GM18511 (cell line): Measurements from ENCODE around the gene KCNT1.

ENCODE experiments used
- ATAC-seq: cut with Tn5 transposase; IDR thresholded peaks from one replicate; pipeline ENCODE4 v1.9.1; 2021; ENCODE audit warnings: mild to moderate bottlenecking, moderate library complexity; ENCODE audit not compliant: unreplicated experiment

KCNT1 gene

DNA sequence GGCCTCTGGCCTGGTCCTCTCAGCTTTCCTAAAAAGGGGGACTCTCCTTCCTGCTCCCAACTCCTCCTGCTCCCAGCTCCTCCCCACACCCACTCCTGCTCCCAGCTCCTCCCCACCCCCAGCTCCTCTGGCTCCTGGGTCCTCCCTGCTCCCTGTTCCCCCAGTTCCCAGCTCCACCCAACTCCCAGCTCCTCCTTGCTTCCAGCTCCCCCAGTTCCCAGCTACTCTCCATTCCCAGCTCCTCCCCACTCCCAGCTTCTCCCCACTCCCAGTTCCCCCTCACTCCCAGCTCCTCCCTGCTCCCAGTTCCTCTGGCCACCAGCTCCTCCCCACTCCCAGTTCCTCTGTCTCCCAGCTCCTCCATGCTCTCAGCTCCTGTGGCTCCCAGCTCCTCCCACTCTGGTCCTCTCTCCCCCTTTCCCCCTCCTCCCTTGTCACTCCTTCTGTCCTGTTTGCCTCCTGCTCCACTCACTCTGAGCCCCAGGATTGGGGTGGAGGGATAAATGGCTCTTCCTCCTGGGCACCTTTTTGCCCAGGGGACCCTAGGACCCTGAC, 75.7 kb downstream of the KCNT1 start:
- ATAC-seq: no peak

DNA sequence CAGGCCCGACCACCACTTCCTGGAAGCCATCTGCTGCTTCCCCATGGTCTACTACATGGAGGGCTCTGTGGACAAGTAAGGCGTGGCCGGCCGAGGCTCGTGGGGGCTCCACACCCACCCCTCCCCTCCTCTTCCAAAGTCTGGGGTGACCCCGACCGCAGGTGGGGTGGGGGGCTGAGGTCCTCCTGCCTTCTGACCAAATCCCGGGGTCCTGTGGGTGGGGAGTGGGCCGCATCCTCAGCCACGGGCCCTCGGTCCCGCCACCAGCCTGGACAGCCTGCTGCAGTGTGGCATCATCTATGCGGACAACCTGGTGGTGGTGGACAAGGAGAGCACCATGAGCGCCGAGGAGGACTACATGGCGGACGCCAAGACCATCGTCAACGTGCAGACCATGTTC, 76.4 kb downstream of the KCNT1 start:
- ATAC-seq: no peak

- ATAC-seq: no peak
These were observed 77.6 kb downstream of the KCNT1 start for GRCh38 chr9:135779571-135779970.

DNA sequence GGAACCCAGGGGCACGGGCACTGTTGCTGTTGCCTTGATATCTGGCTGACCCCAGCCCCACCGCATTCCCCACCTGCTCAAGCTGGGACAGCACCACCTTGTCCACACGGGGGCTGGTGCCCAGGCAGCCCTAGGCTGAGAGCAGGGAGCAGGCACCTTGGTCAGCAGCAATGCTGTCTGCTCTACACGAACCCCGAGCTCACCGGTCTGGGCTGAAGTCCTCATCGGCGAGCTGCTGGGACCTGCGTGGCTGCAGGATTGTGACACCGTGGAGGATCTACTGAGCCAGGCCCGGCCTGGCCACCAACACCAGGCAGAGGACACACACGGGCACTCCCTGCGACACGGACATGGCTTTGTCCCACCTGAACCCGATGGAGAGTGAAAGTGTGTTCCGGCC, 78.1 kb downstream of the KCNT1 start:
- ATAC-seq: no peak

DNA sequence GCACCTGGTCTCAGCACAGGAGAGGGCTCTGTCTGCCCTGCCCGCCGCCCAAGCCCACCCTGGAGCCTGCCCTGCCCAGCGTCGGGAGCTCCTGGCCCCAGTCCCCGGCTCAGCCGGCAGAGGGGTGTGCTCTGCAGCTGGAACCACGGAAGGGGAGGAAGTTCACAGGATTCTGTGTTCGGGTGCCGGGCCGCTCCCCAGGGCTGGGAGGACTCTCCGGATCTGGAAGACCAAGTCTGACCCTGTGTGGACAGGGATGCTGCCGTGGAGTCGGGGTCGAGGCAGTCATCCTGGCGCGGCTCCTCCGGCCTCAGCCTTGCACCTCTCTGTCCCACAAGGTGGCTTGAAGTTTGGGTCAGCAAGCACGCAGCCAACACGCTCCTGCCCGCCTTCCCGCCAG, 78.6 kb downstream of the KCNT1 start:
- ATAC-seq: no peak

DNA sequence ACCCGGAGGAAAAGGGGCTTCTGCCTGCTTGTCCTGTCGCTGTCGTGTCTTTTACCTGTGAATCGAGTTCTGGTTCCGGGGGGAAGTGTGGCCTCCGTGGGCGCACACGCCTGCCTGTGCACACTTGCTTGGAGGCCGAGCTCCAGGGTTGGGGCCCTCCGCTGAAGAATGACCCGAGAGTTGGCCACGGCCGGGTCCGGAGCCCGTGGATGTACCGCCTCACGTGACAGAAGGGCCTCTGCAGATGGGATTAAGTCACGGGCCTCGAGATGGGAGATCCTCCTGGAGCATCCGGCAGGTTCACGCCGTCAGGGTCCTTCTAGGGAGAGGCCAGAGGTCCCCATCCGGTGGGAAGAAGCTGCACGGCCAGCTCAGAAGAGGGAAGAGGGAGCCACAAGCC, 81.0 kb downstream of the KCNT1 start:
- no peak for ATAC-seq

GRCh38 chr9:135783540-135784245, 81.7 kb downstream of the KCNT1 start:
- no peak for ATAC-seq

DNA sequence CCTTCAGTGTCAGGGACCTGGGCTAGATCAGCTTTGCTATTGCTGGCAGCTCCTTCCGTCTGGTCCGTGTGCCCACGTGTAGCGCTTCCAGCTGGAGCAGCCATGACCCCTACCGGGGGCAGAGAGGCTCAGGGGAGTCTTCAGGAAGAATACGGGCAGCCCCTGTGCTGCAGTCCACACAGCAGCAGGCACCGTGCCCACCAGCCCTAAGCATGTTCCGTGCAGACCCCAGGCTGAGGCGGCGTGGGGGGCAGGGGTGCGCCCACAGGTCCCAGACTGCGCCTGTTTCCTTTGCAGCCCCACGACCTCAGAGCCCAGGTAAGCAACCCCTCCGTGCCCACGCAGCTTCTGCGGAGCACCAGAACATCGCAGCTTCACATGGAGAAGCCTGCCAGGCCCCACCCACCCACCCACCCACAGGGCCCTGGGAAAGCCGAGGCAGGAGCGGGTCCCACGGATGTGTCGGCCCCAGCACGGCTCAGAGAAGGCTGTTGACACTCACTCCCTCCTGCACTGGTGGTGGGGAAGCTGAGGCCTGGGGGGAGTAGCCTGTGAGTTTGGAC, 83.1 kb downstream of the KCNT1 start:
- no peak for ATAC-seq

DNA sequence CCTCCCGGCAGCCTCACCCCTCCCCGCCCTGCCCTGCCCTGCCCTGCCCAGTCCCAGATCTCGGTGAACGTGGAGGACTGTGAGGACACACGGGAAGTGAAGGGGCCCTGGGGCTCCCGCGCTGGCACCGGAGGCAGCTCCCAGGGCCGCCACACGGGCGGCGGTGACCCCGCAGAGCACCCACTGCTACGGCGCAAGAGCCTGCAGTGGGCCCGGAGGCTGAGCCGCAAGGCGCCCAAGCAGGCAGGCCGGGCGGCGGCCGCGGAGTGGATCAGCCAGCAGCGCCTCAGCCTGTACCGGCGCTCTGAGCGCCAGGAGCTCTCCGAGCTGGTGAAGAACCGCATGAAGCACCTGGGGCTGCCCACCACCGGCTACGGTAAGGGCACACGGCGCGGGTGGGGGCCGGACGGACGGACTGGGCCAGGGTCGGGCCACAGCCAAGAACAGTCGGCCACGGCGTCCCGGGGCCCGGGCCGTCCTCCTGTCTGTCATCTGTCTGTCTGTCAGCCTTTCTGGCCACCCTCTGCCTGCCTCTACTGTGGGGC, 84.2 kb downstream of the KCNT1 start:
- ATAC-seq: no peak

DNA sequence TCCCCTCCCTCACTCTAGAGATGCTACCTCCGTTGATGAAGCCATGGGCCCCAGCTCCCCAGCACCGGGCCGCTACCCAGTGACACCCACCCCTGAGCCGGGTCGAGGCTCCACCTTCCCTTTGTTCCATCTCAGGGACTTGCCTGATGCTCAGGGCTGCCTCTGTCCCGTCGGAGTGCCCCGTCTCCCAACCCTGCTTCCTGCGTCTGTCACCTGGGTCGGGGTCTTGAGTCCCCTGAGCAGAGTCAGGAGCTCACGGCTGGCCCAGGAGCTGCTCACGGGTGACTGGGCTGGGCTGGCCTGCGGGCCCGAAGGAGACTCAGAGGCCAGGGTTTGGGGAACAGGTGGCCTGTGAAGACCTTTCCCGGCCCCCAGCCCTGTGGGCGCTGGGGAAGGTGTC, 85.3 kb downstream of the KCNT1 start:
- no peak for ATAC-seq

DNA sequence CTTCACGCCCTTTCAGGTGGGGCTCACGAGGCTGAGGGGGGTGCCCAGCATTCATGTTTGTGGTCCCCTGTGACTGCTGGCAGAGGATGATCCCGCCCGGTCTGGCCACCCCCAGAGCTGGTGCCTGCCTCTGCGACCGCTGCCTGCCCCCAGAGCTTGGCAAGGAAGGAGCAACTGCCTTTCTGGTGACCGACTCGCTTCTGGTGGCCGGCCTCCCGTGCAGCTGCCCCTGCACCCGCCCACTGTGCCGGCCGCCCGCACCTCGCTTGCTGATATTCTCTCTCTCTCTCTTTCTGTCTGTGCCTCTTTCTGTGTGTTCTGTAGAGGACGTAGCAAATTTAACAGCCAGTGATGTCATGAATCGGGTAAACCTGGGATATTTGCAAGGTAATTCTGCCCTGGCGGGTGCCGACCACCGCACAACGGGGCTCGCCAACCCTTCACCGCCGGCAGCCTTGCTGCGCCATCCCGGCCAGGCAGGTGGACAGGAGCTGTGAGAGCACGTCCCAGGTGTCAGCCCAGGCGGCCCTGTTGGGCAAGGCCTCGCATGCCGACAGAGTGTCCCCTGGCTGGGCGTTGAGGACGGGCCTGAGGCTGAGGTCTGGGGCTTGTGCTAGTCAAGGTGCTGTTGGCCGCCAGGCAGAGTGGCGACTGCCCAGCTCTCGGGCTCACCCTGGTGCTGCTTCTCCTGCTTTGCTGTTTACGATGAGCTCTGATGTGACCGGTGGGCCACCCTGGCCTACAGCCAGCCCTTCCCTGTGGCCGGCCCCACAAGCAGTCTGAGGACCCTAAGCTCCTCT, 86.0 kb downstream of the KCNT1 start:
- ATAC-seq: no peak

DNA sequence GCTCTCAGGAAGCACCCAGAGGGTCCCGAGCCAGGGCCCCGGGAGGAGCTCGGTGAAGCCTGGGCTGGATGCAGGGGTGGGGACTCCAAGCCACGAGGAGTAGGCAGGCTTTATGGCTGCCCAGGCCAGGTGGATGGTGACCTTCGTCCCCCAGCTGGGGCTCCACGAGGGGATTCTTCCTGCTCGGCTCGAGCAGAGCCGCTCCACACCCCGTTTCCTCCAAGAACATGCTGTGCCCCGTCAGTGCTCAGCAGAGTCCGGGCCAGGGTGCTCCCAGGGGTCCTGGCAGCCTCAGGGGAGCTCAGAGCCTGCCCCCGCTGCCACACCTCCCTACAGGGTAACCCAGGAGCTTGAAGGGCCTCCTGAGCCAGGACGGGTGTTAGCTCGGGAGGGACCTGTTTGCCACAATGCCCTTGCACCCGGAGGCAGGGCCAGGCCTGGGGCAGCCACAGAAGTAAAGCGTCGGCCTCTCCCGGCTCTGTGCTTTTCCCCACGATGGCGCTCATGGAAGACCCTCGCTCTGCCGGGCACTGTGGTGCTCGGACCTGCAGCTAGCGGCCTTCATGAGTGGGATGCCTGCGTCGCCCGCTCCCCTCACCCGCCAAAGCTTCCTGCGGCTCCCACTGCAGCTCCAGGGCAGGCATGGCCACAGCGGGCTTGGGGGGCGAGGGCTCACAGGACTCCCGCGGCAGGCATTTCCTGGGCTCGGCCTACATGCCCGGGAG, 86.8 kb downstream of the KCNT1 start:
- no peak for ATAC-seq

DNA sequence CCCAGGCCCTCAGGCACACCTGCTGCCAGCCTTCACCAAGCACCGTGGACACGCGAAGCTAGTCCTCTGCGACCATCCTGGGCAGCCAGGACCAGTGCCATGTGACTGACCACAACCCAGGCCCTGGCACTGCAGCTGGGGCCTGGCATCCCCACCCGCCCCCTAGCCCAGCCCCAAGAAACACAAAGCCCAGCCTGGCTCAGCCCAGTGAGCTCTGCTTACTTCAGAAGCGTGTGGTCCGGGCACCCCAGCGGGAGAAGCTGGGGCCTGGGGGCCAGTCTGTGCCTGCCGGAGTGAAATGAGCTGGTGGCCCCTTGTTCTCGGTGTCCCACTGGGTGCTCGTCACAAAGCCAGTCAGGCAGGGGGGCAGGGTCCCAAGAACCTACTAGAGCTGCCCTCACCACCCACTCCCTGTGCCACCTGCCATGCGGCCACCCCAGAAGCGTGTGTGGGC, 87.9 kb downstream of the KCNT1 start:
- no peak for ATAC-seq

DNA sequence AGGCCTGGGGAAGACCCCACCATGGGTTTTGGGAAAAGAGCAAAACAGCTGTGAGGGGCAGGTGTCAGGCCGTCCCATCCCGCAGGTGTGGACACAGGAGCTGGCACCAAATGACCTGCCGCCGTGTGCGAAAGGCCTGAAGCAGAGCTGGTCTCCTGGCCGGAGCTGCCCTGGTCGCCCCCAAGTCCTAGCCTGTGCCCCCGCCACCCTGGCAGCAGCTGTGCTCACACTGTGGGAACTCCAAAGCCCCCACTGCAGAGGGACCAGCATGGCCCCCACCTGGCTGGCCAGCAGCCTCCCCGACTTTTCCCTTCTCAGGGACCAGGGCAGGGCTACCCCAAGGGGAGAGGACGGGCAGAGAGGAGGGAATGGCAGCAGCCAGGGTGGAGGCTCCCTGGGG, 88.4 kb downstream of the KCNT1 start:
- no peak for ATAC-seq

DNA sequence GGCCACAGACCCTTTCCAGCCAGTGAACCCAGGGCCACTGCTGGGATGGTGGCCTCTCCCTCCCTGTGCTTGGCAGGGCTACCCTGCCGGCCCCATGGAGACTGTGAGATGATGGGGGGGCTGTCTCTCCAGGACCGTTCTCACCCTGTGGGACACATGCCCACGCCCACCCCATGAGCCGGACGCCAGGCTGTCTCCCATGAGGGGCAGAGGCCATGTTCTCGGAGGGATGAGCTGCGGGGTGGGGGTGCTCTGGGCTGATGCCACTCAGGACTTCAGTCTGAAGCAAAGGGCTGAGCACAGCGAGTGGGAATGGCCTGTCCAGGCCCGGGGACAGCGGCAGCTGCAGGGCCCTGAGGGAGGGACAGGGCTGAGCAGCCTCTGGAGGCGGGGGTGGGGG, 88.9 kb downstream of the KCNT1 start:
- ATAC-seq: no peak

GRCh38 chr9:135791431-135792267, 89.7 kb downstream of the KCNT1 start:
- no peak for ATAC-seq

DNA sequence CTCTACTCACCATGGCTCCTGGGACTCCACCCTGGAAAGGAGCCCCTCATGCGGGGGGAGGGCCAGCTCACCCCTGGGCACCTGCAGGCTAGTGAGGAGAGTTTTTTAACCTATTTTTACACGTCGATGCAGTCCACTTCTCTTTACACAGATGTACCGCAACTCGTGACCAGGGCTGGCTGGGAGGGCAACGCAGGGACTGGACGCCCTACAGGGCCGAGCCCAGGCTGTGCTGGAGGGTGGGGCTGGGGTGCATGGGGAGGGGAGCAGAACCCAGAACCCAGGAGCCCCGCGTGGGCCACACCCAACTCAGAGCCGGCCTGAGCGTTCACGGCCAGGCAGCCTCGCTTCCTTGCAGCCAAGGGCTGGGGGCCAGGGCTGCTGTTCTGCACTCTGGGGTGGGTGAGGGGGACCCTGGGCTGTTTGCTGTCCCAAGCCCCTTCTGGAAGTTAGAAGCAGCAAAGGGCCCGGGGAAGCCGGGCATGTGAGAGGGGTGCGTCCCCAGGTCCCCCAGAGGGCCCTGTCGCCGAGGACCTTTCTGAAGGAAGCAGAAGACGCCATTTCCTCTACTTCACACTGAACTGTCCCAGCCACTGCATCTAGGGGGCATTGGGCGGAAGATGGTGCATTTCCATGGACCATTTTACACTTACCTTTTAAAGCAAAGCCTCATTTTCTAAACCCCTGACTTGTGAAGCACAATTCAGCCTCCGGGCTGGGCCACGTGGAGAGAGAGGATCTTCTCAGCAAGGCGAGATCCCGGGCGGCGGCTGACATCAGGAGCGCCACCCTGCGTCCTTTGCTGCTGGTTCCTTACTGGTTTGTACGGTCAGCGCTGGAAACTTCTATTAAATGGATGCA, 90.5 kb downstream of the KCNT1 start:
- no peak for ATAC-seq

GRCh38 chr9:135793221-135794056, 91.5 kb downstream of the KCNT1 start:
- ATAC-seq: no peak
